Activated CD4-positive, alpha-beta T cell treated with anti-CD3 and anti-CD28 coated beads for 24 hours (primary cell): ENCODE measurements around the gene CARD11.
"Not testable (repeated sequence)": the region's sequence is repeated elsewhere in the genome, so short reads cannot be mapped to it uniquely, and the experiment has no call there.

ENCODE experiments used
- DNase-seq, 2 donors: peaks; one replicate each; pipeline ENCODE4 v3.0.0-alpha.2; 2020; ENCODE audit warnings: low read depth in 2 of 2

Gene CARD11

GRCh38 chr7:3064067-3064466 lies 20.4 kb upstream of the CARD11 start:
- DNase-seq: no peak

GRCh38 chr7:3063016-3063753 lies 19.5 kb upstream of the CARD11 start:
- DNase-seq: peak; percentile 71 to 77

- DNase-seq: no peak
These were observed 13.4 kb upstream of the CARD11 start for GRCh38 chr7:3057066-3057420.

GRCh38 chr7:3056234-3057065 lies 12.8 kb upstream of the CARD11 start:
- DNase-seq: no peak

- DNase-seq: no peak
These were observed 12.0 kb upstream of the CARD11 start for GRCh38 chr7:3055626-3056025.

- peak; percentile 30 to 62 for DNase-seq
These were observed 692 bp downstream of the CARD11 start for GRCh38 chr7:3042861-3043489.

- DNase-seq: no peak
These were observed 1.5 kb downstream of the CARD11 start for GRCh38 chr7:3041986-3042675.

GRCh38 chr7:3039787-3040186 lies 3.9 kb downstream of the CARD11 start:
- DNase-seq: no peak

GRCh38 chr7:3038011-3038410 lies 5.7 kb downstream of the CARD11 start:
- DNase-seq: not testable (repeated sequence)

- no peak for DNase-seq
These were observed 6.4 kb downstream of the CARD11 start for GRCh38 chr7:3037259-3037658.

GRCh38 chr7:3034591-3035150 lies 9.0 kb downstream of the CARD11 start:
- no peak for DNase-seq

GRCh38 chr7:3033581-3033980 lies 10.1 kb downstream of the CARD11 start:
- DNase-seq: no peak

- no peak for DNase-seq
These were observed 10.5 kb downstream of the CARD11 start for GRCh38 chr7:3033136-3033535.

- no peak for DNase-seq
These were observed 11.4 kb downstream of the CARD11 start for GRCh38 chr7:3032256-3032655.

GRCh38 chr7:3029138-3029537 lies 14.5 kb downstream of the CARD11 start:
- DNase-seq: no peak

GRCh38 chr7:3028758-3029093 lies 14.9 kb downstream of the CARD11 start:
- no peak for DNase-seq

GRCh38 chr7:3028071-3028757 lies 15.5 kb downstream of the CARD11 start:
- DNase-seq: peak; percentile 26 to 49

- no peak for DNase-seq
These were observed 16.4 kb downstream of the CARD11 start for GRCh38 chr7:3027005-3027845.

GRCh38 chr7:3025616-3026015 lies 18.1 kb downstream of the CARD11 start:
- no peak for DNase-seq

- no peak for DNase-seq
These were observed 21.8 kb downstream of the CARD11 start for GRCh38 chr7:3021825-3022224.
